Measurements from ENCODE around the gene BCDIN3D. TPM values are rescaled to one million over a fixed set of nuclear protein-coding genes. Genes with fewer than 3 reads are reported as not detected.

BCDIN3D gene
- total and polyA plus RNA-seq, 2 donors (not counting 3 experiments of a cell fraction or from before 2014, with no cell fraction given): 1.8 to 3.1 TPM

DNA sequence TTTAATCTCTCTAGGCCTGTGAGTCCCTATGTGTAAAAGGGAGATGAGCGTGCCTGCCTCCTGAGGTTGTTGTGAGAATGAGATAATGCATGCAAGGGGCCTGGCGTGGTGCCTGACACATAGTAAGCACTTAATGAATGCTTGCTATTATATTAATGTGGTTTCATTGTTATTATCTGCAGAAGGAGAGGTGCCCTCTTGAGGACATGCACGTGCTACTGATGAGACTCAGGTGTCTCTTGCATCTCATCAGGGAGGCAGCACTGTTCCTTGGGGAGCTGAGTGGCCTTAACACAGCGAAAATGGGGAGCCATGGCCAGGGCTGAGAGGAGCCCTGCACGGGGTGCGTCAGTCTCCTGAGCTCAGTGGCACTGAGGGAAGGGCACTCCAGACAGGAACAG is 29.9 kb upstream of the BCDIN3D start:
- FAIRE-seq (no peak), DNase-seq (ENCODE audit: low read depth, low spot score) (no peak)
- H3K79me2 ChIP-seq (ENCODE audit: control insufficient read depth, insufficient read depth, low read length): no peaks in the 10 kb centered on the region
- BruUV-seq (replicated peaks): no TSS peak
- H3K9me1 ChIP-seq (replicated peaks; ENCODE audit: control insufficient read depth, extremely low read depth, insufficient read depth, low read length): no peaks in the 10 kb centered on the region
- ChIA-PET CTCF (interaction anchor here (1.2 to 2.4 kb wide), 4 partner anchors 43 to 94 kb away, joined by 4 to 12 read pairs (median 4); no protein-coding TSS in a partner anchor), POLR2A (no interaction called here)
- dilution Hi-C loops (cut with MboI; ENCODE audit: extremely low pct_ligation_motif_present, low sequenced_read_pairs) (no loop called here), intact Hi-C loops (cut with micrococcal nuclease) (no loop called here)
- H3K9ac ChIP-seq (replicated peaks; ENCODE audit: extremely low read depth, insufficient read depth, low read length): no peak overlapping the region
- H3K4me3 ChIP-seq (replicated peaks in 1 of 3; ENCODE audit: insufficient read depth in 1 of 3, low read depth in 1 of 3, low read length in 3 of 3): no peak overlapping the region
- no peaks in the 10 kb centered on the region for H3K9me3 ChIP-seq (replicated peaks; ENCODE audit: control insufficient read depth, insufficient read depth, low read length)
- peaks cover 20% of the 10 kb centered on the region for H3K4me1 ChIP-seq (ENCODE audit: control insufficient read depth, extremely low read depth, insufficient read depth, low read length)
- no peak overlapping the region for H3K27ac ChIP-seq (ENCODE audit: insufficient read depth, low read depth, low read length)
- peaks cover 0 to 6% of the 10 kb centered on the region in 2 experiments for H3K27me3 ChIP-seq (ENCODE audit: control insufficient read depth in 2 of 2, insufficient read depth in 2 of 2, low read length in 2 of 2)
- TF ChIP-seq JUN (IDR thresholded peaks at IDR 0.05; ENCODE audit: borderline replicate concordance, insufficient read depth, insufficient read length, low read depth): no peak
- no peak for TF ChIP-seq EZH2 (IDR thresholded peaks at IDR 0.05; ENCODE audit: borderline replicate concordance, low read depth, low read length, severe bottlenecking)
- TF ChIP-seq POLR2A (IDR thresholded peaks at IDR 0.05; ENCODE audit: low read depth, low read length): no peak
- no peak for TF ChIP-seq POLR2AphosphoS5 (IDR thresholded peaks at IDR 0.05; ENCODE audit: insufficient read depth, low read depth, low read length)
- TF ChIP-seq CTCF (IDR thresholded peaks at IDR 0.05; ENCODE audit: extremely low read depth in 1 of 2, insufficient read depth in 1 of 2, low read depth in 1 of 2, low read length in 2 of 2): no peak
- no peak for TF ChIP-seq MYC (IDR thresholded peaks at IDR 0.05; ENCODE audit: low read depth, low read length)
- no peak for TF ChIP-seq GATA2 (IDR thresholded peaks at IDR 0.05; ENCODE audit: insufficient read depth, insufficient read length, low read depth, low read length)
- no peak for TF ChIP-seq MAX (IDR thresholded peaks at IDR 0.05; ENCODE audit: insufficient read depth, insufficient read length)
- no peak for TF ChIP-seq FOS (IDR thresholded peaks at IDR 0.05; ENCODE audit: borderline replicate concordance, insufficient read depth, low read length)
- H2AFZ ChIP-seq (ENCODE audit: low read depth, low read length): no peak overlapping the region
- no peak overlapping the region for H3K4me2 ChIP-seq (ENCODE audit: insufficient read depth, low read length)
- no peaks in the 10 kb centered on the region for H4K20me1 ChIP-seq (replicated peaks; ENCODE audit: control insufficient read depth, extremely low read depth, insufficient read depth, low read length)
- no peaks in the 10 kb centered on the region for H3K36me3 ChIP-seq (ENCODE audit: control insufficient read depth in 2 of 2, extremely low read depth in 1 of 2, insufficient read depth in 2 of 2, low read length in 2 of 2)
